Progenitor cell of endocrine pancreas (in vitro differentiated cells): ENCODE data around the gene ARHGAP1. TPM values are rescaled to one million over a fixed set of nuclear protein-coding genes. Genes with fewer than 3 reads are reported as not detected.

Experiments used
- DNase-seq: peaks from one replicate; pipeline ENCODE4 v3.0.0; 2021; ENCODE audit warnings: low spot score; ENCODE audit not compliant: unreplicated experiment
- H3K27ac Mint-ChIP-seq: 2 replicates; pipeline ENCODE4 v1.8.0; 2021; ENCODE audit warnings: mild to moderate bottlenecking, moderate library complexity, mixed read lengths
- H3K27me3 Mint-ChIP-seq: 2 replicates; pipeline ENCODE4 v1.8.0; 2021; ENCODE audit warnings: mixed read lengths
- H3K36me3 Mint-ChIP-seq: 2 replicates; pipeline ENCODE4 v1.8.0; 2022; ENCODE audit warnings: mixed read lengths; ENCODE audit not compliant: insufficient read depth
- H3K4me1 Mint-ChIP-seq: 2 replicates; pipeline ENCODE4 v1.8.0; 2021; ENCODE audit warnings: low read depth, mixed read lengths
- H3K4me3 Mint-ChIP-seq: 2 replicates; pipeline ENCODE4 v1.8.0; 2021; ENCODE audit warnings: low read depth, mild to moderate bottlenecking, moderate library complexity, mixed read lengths
- H3K9me3 Mint-ChIP-seq: 2 replicates; pipeline ENCODE4 v1.8.0; 2021; ENCODE audit warnings: low read depth, mixed read lengths
- CTCF ChIP-seq: fragments of 200-600 bp; sonication (generic); IDR thresholded peaks from one replicate; pipeline ENCODE4 v1.5.0; 2021; ENCODE audit warnings: antibody characterized with exemption, mild to moderate bottlenecking; ENCODE audit not compliant: unreplicated experiment
- total RNA-seq: library from RNA; stranded (reverse); gene quantifications from 2 replicates; pipeline ENCODE4 v1.2.1, GENCODE V29; 2021

ARHGAP1 gene
- total RNA-seq, 1 donor from 2014 or later: 39.8 TPM

- Mint-ChIP-seq H3K4me3 (no peak overlapping the region), H3K27me3 (no peaks in the 10 kb centered on the region), H3K4me1 (no peaks in the 10 kb centered on the region), H3K36me3 (peaks cover 18% of the 10 kb centered on the region), H3K9me3 (no peaks in the 10 kb centered on the region), H3K27ac (no peak overlapping the region)
- TF ChIP-seq CTCF: no peak
- no peak for DNase-seq
These were observed 35.7 kb upstream of the ARHGAP1 start for GRCh38 chr11:46736146-46736545.

DNA sequence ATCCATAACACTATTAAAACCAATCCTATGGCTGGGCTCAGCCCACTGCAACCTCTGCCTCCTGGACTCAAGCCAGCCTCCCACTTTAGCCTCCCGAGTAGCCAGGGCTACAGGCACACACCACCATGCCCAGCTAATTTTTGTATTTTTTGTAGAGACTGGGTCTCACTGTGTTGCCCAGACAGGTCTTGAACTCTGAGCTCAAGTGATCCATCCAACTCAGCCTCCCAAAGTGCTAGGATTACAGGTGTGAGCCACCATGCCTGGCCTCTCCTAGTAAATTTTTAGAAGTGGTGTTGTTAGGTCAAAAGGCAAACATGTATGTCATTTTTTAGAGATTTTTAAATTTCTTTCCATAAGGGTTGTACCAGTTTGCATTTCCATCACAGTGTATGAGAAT, 32.8 kb upstream of the ARHGAP1 start:
- H3K27me3 Mint-ChIP-seq: no peaks in the 10 kb centered on the region
- no peak overlapping the region for H3K4me3 Mint-ChIP-seq
- no peak overlapping the region for H3K27ac Mint-ChIP-seq
- H3K4me1 Mint-ChIP-seq: no peaks in the 10 kb centered on the region
- DNase-seq: no peak
- H3K9me3 Mint-ChIP-seq: no peaks in the 10 kb centered on the region
- peaks cover 7% of the 10 kb centered on the region for H3K36me3 Mint-ChIP-seq
- TF ChIP-seq CTCF: no peak

DNA sequence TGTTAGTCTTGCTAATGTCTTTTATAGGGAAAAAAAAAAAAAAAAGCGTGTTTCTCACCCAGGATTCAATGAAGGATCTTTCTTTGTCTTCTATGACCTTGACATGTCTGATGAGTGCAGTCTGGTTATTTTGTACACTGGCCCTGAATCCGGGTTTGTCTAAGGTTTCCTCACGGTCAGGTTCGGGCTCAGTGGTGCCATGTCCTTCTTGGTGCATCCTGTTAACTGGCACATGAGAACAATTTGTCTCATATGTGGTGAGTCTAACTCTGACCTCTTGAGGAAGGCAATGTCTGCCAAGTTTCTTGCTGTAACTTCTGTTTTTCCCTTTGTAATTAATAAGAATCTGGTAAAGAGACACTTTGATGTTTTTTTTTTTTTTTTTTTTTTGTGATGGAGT, 31.1 kb upstream of the ARHGAP1 start:
- DNase-seq: no peak
- Mint-ChIP-seq H3K27me3 (no peaks in the 10 kb centered on the region), H3K4me3 (no peak overlapping the region), H3K4me1 (no peaks in the 10 kb centered on the region), H3K9me3 (no peaks in the 10 kb centered on the region), H3K36me3 (peaks cover 4% of the 10 kb centered on the region), H3K27ac (no peak overlapping the region)
- TF ChIP-seq CTCF: no peak

GRCh38 chr11:46729110-46730027, 28.9 kb upstream of the ARHGAP1 start:
- Mint-ChIP-seq H3K27me3 (no peaks in the 10 kb centered on the region), H3K36me3 (peaks cover 1% of the 10 kb centered on the region), H3K4me3 (no peak overlapping the region), H3K9me3 (no peaks in the 10 kb centered on the region), H3K4me1 (peaks cover 2% of the 10 kb centered on the region), H3K27ac (no peak overlapping the region)
- no peak for TF ChIP-seq CTCF
- DNase-seq: no peak

GRCh38 chr11:46728659-46729040, 28.2 kb upstream of the ARHGAP1 start:
- TF ChIP-seq CTCF: no peak
- H3K4me3 Mint-ChIP-seq: no peak overlapping the region
- H3K27me3 Mint-ChIP-seq: no peaks in the 10 kb centered on the region
- peaks cover 4% of the 10 kb centered on the region for H3K4me1 Mint-ChIP-seq
- H3K36me3 Mint-ChIP-seq: peaks cover 1% of the 10 kb centered on the region
- DNase-seq: no peak
- H3K9me3 Mint-ChIP-seq: no peaks in the 10 kb centered on the region
- no peak overlapping the region for H3K27ac Mint-ChIP-seq
